Measurements from ENCODE around the gene RAD50.
"Not testable (repeated sequence)": the region's sequence is repeated elsewhere in the genome, so short reads cannot be mapped to it uniquely, and the experiment has no call there.

Gene RAD50

GRCh38 chr5:132557478-132558172 lies 848 bp downstream of the RAD50 start:
- peak; percentile 27 for DNase-seq (ENCODE audit: low read depth)

- no peak for DNase-seq (ENCODE audit: low read depth)
Observed at GRCh38 chr5:132559383-132560060, 2.7 kb downstream of the RAD50 start.

- no peak for DNase-seq (ENCODE audit: low read depth)
Observed at GRCh38 chr5:132561601-132562000, 4.8 kb downstream of the RAD50 start.

- not testable (repeated sequence) for DNase-seq (ENCODE audit: low read depth)
Observed at GRCh38 chr5:132564555-132564954, 7.8 kb downstream of the RAD50 start.

- no peak for DNase-seq (ENCODE audit: low read depth)
Observed at GRCh38 chr5:132566657-132567056, 9.9 kb downstream of the RAD50 start.

GRCh38 chr5:132576123-132576522 lies 19.3 kb downstream of the RAD50 start:
- DNase-seq (ENCODE audit: low read depth) = no peak

GRCh38 chr5:132584560-132584959 lies 27.8 kb downstream of the RAD50 start:
- DNase-seq (ENCODE audit: low read depth) = not testable (repeated sequence)

GRCh38 chr5:132586063-132586462 lies 29.3 kb downstream of the RAD50 start:
- DNase-seq (ENCODE audit: low read depth) = no peak

- DNase-seq (ENCODE audit: low read depth) = no peak
Observed at GRCh38 chr5:132589467-132589866, 32.7 kb downstream of the RAD50 start.

GRCh38 chr5:132591145-132591544 lies 34.4 kb downstream of the RAD50 start:
- DNase-seq (ENCODE audit: low read depth) = no peak

- DNase-seq (ENCODE audit: low read depth) = no peak
Observed at GRCh38 chr5:132592521-132592920, 35.7 kb downstream of the RAD50 start.

- DNase-seq (ENCODE audit: low read depth) = no peak
Observed at GRCh38 chr5:132594170-132594569, 37.4 kb downstream of the RAD50 start.

- DNase-seq (ENCODE audit: low read depth) = no peak
Observed at GRCh38 chr5:132595624-132596023, 38.8 kb downstream of the RAD50 start.

- no peak for DNase-seq (ENCODE audit: low read depth)
Observed at GRCh38 chr5:132601071-132601728, 44.4 kb downstream of the RAD50 start.

GRCh38 chr5:132607095-132607494 lies 50.3 kb downstream of the RAD50 start:
- DNase-seq (ENCODE audit: low read depth) = no peak

- no peak for DNase-seq (ENCODE audit: low read depth)
Observed at GRCh38 chr5:132608107-132608506, 51.3 kb downstream of the RAD50 start.

GRCh38 chr5:132611965-132612364 lies 55.2 kb downstream of the RAD50 start:
- no peak for DNase-seq (ENCODE audit: low read depth)

- DNase-seq (ENCODE audit: low read depth) = no peak
Observed at GRCh38 chr5:132612846-132613245, 56.1 kb downstream of the RAD50 start.

GRCh38 chr5:132621699-132622098 lies 64.9 kb downstream of the RAD50 start:
- no peak for DNase-seq (ENCODE audit: low read depth)

GRCh38 chr5:132622608-132623007 lies 65.8 kb downstream of the RAD50 start:
- DNase-seq (ENCODE audit: low read depth) = no peak

GRCh38 chr5:132627470-132627869 lies 70.7 kb downstream of the RAD50 start:
- DNase-seq (ENCODE audit: low read depth) = no peak

- no peak for DNase-seq (ENCODE audit: low read depth)
Observed at GRCh38 chr5:132628814-132629213, 72.0 kb downstream of the RAD50 start.

GRCh38 chr5:132629230-132629944 lies 72.6 kb downstream of the RAD50 start:
- DNase-seq (ENCODE audit: low read depth) = no peak

Measured in fibroblast of gingiva (primary cell).